GM12891 (cell line): ENCODE measurements around the gene ISY1.

Experiments
- PAX5 ChIP-seq: IDR thresholded peaks from 2 replicates; pipeline ENCODE4 v1.6.1; 2011; ENCODE audit warnings: low read length, moderate library complexity, mild to moderate bottlenecking; ENCODE audit not compliant: insufficient read depth, severe bottlenecking
- POLR2A ChIP-seq: IDR thresholded peaks from 2 replicates; pipeline ENCODE4 v1.6.1; 2011; ENCODE audit warnings: low read depth, low read length, control low read depth
- POLR2AphosphoS5 ChIP-seq: IDR thresholded peaks from 2 replicates; pipeline ENCODE4 v1.6.1; 2011; ENCODE audit warnings: low read depth, low read length, control low read depth
- POU2F2 ChIP-seq: IDR thresholded peaks from 2 replicates; pipeline ENCODE4 v1.6.1; 2011; ENCODE audit warnings: low read depth, mild to moderate bottlenecking, control low read depth, low read length, moderate library complexity
- SPI1 ChIP-seq: IDR thresholded peaks from 2 replicates; pipeline ENCODE4 v1.6.1; 2011; ENCODE audit warnings: low read depth, low read length, control low read depth
- TAF1 ChIP-seq: IDR thresholded peaks from 2 replicates; pipeline ENCODE4 v1.6.1; 2011; ENCODE audit warnings: low read depth, low read length, control low read depth

- TF ChIP-seq POLR2A (no peak), TAF1 (no peak), POLR2AphosphoS5 (no peak), PAX5 (no peak), SPI1 (no peak), POU2F2 (no peak)
Observed at GRCh38 chr3:129176051-129176450, 15.2 kb upstream of the ISY1 start.
